HFFc6 (cell line): ENCODE results near the gene TSPAN1. TPM values are rescaled to one million over a fixed set of nuclear protein-coding genes. Genes with fewer than 3 reads are reported as not detected.

Experiments
- DNase-seq: peaks from one replicate; pipeline ENCODE4 v3.0.0-alpha.2; 2018
- H3K27ac Mint-ChIP-seq: 2 replicates; pipeline ENCODE4 v1.8.0; 2020; ENCODE audit warnings: mild to moderate bottlenecking, mixed read lengths
- H3K27me3 Mint-ChIP-seq: 2 replicates; pipeline ENCODE4 v1.8.0; 2021; ENCODE audit warnings: mild to moderate bottlenecking, moderate library complexity, mixed read lengths; ENCODE audit not compliant: insufficient read depth
- H3K36me3 Mint-ChIP-seq: 2 replicates; pipeline ENCODE4 v1.8.0; 2021; ENCODE audit warnings: low read depth, mixed read lengths
- H3K4me1 Mint-ChIP-seq: 2 replicates; pipeline ENCODE4 v1.8.0; 2020; ENCODE audit warnings: low read depth, mixed read lengths
- H3K4me3 Mint-ChIP-seq: 2 replicates; pipeline ENCODE4 v1.8.0; 2020; ENCODE audit warnings: mild to moderate bottlenecking, moderate library complexity, mixed read lengths
- H3K9me3 Mint-ChIP-seq: 2 replicates; pipeline ENCODE4 v1.8.0; 2020; ENCODE audit warnings: mild to moderate bottlenecking, mixed read lengths
- total RNA-seq, 6 experiments: library from RNA; stranded (reverse); fragmentation: NEBNext Ultra II Directional; extraction: Animal tissue kit (Norgen Biotek cat#: 25700); gene quantifications; 2 replicates in 1 of 6; 3 replicates in 5 of 6; pipeline ENCODE4 v1.2.3, GENCODE V29; 2021
- TF ChIP-seq, protein P1 (sequence below): fragments of 200-600 bp; sonication (generic); IDR thresholded peaks from 2 replicates; pipeline ENCODE4 v1.5.0; 2021; ENCODE audit warnings: antibody characterized with exemption, mild to moderate bottlenecking

The TSPAN1 gene
- total RNA-seq, 6 experiments from 2014 or later, result 0.80 to 1.9 (median 1.1) TPM

DNA sequence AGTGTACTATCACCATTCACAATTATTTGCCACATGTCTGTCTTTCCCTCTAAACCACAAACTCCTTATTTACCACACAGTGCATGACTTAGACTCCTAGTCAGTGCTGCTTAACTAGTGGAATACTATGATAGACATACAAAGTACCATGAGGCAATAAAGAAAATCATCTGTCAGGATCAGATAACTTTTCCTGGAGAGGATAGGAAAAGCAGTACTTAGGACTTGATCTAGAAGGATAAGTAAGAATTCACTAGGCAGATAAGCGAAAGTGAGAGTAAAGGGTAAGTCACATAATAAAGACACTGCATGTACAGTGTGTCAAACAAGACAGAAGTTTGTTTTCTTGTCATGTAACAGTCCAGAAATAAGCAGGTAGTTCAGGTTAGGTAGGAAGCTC is 21.2 kb upstream of the TSPAN1 start:
- no peak overlapping the region; the same call in 1 of the 2 replicates for H3K27ac Mint-ChIP-seq
- no peak overlapping the region for H3K4me3 Mint-ChIP-seq
- peaks cover 28% of the 10 kb centered on the region for H3K4me1 Mint-ChIP-seq
- no peak for DNase-seq
- H3K27me3 Mint-ChIP-seq, result 0 out of 2 replicates have a peak, but pooled peaks cover 2% of the 10 kb centered on the region
- TF ChIP-seq, protein P1, sequence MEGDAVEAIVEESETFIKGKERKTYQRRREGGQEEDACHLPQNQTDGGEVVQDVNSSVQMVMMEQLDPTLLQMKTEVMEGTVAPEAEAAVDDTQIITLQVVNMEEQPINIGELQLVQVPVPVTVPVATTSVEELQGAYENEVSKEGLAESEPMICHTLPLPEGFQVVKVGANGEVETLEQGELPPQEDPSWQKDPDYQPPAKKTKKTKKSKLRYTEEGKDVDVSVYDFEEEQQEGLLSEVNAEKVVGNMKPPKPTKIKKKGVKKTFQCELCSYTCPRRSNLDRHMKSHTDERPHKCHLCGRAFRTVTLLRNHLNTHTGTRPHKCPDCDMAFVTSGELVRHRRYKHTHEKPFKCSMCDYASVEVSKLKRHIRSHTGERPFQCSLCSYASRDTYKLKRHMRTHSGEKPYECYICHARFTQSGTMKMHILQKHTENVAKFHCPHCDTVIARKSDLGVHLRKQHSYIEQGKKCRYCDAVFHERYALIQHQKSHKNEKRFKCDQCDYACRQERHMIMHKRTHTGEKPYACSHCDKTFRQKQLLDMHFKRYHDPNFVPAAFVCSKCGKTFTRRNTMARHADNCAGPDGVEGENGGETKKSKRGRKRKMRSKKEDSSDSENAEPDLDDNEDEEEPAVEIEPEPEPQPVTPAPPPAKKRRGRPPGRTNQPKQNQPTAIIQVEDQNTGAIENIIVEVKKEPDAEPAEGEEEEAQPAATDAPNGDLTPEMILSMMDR, result no peak
- no peaks in the 10 kb centered on the region for H3K36me3 Mint-ChIP-seq
- H3K9me3 Mint-ChIP-seq, result no peaks in the 10 kb centered on the region

DNA sequence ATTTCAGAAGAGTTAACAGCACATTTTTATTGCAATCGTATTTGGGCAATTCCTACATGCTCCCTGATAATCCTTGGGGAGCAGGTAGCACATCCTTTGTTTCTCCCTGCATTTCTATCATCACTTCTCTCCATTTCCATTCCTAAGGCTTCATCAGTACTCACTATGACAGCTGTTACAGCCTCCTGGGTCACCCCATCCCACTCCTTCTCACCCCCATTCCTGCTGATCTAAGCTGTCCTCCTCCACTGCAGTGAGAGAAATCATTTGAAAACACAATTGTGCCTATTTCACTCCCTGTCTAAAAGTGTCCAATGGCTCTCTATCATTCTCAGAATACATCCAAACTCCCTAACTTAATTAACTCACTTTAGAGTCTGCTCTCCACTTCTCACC is 17.0 kb upstream of the TSPAN1 start:
- no peak overlapping the region for H3K4me3 Mint-ChIP-seq
- no peak overlapping the region for H3K27ac Mint-ChIP-seq
- DNase-seq, result no peak
- H3K9me3 Mint-ChIP-seq, result no peaks in the 10 kb centered on the region
- H3K27me3 Mint-ChIP-seq, result peaks cover 2% of the 10 kb centered on the region; the same call in 1 of the 2 replicates
- no peaks in the 10 kb centered on the region for H3K36me3 Mint-ChIP-seq
- H3K4me1 Mint-ChIP-seq, result peaks cover 9% of the 10 kb centered on the region
- TF ChIP-seq, protein P1, result no peak

DNA sequence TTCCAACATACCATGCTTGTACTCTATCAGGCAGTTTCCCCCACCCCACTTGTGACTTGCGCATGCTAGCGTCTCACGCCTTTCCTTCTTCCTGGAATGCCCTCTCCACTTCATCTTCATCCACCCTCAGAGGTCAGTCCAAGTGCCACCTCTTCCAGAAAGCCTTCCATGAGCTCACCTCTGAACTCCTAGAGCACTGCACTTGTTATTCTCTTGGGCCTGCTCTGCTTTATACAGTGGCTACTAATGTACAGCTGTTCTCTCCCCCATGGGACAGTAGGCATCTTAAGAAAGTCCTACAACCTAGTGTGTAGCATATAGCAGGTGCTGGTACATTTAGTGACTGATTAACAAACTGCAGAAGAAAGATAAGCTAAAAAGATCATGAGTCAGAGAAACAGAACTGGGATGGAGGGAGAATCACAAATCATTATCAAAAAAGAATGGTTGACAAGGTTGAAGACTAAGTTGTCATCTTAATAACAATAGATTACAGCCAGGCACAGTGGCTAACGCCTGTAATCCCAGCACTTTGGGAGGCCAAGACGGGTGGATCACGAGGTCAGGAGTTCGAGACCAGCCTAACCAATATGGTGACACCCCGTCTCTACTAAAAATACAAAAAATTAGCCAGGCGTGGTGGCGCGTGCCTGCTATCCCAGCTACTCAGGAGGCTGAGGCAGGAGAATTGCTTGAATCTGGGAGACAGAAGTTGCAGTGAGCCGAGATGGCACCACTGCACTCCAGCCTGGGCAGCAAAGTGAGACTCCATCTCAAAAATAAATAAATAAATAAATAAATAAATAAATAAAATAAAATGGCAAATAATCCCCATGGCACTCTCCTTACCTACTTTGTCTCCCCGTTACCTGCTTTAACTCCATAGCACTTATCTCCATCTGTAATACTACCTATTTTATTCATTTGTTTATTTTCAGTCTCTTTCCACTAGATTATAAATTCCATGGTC is 16.3 kb upstream of the TSPAN1 start:
- H3K27me3 Mint-ChIP-seq, result peaks cover 2% of the 10 kb centered on the region
- H3K4me1 Mint-ChIP-seq, result peaks cover 5% of the 10 kb centered on the region
- no peak overlapping the region for H3K4me3 Mint-ChIP-seq
- no peak for DNase-seq
- TF ChIP-seq, protein P1, result no peak
- H3K9me3 Mint-ChIP-seq, result no peaks in the 10 kb centered on the region
- no peaks in the 10 kb centered on the region for H3K36me3 Mint-ChIP-seq
- H3K27ac Mint-ChIP-seq, result no peak overlapping the region

DNA sequence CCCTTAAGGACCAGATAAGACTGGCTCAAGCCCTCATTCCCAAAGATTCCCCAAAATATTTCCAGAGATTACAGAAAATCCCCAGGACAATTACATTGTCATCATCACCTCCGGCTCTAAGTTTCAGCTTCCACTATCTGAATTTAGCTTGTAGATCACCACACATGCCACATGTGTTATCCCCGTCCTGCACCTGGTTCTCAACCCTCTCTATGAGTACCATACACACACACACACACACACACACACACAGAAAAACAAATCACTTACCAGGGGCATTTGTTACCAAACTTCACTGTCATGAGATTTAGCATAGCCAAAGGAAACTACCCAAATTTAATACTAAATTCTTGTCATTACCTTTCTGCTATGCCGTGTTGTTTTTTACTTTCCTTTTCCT is 15.4 kb upstream of the TSPAN1 start:
- no peak for DNase-seq
- Mint-ChIP-seq H3K27ac (no peak overlapping the region), H3K4me3 (no peak overlapping the region), H3K27me3 (peaks cover 4% of the 10 kb centered on the region), H3K9me3 (no peaks in the 10 kb centered on the region), H3K36me3 (no peaks in the 10 kb centered on the region), H3K4me1 (no peaks in the 10 kb centered on the region)
- TF ChIP-seq, protein P1, result no peak

DNA sequence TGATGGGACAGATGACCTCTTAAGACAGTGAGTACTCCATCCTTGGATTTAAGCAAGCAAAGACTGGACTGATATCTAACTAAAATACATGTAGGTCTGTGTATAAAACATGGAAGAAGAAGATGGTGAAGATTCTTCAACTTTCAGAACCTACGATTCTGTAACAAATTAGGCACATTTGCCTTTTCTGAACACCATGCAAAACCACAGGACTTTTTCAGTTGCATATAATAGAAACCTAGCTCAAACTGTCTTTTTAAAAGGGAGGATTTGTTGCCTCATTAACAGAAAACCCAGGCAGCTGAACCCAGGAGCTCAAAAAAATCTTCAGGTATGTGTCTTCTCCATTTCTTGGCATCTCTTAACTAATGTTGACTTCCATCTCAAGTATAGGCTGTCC is 14.7 kb upstream of the TSPAN1 start:
- no peaks in the 10 kb centered on the region for H3K36me3 Mint-ChIP-seq

More for the DNA sequence above, 14.7 kb upstream of the TSPAN1 start:
- H3K9me3 Mint-ChIP-seq, result no peaks in the 10 kb centered on the region
- H3K27me3 Mint-ChIP-seq, result peaks cover 8% of the 10 kb centered on the region
- no peak for DNase-seq
- no peak overlapping the region for H3K4me3 Mint-ChIP-seq
- H3K27ac Mint-ChIP-seq, result no peak overlapping the region
- no peaks in the 10 kb centered on the region for H3K4me1 Mint-ChIP-seq
- TF ChIP-seq, protein P1, result no peak
